H1 (cell line): ENCODE results near the gene TMEM117. TPM values are rescaled to one million over a fixed set of nuclear protein-coding genes. Genes with fewer than 3 reads are reported as not detected.

Experiments used
- CTCF ChIA-PET: fragments of 300-600 bp; sonication (Branson Sonifier 250); formaldehyde crosslinking; loops from one replicate; lab custom pipeline; 2021; ENCODE audit not compliant: partially characterized antibody; lab: Charles Lee
- POLR2A ChIA-PET: fragments of 300-600 bp; sonication (Branson Sonifier 250); formaldehyde crosslinking; loops from one replicate; lab custom pipeline; 2021; ENCODE audit warnings: inconsistent platforms; ENCODE audit not compliant: partially characterized antibody; lab: Charles Lee
- DNase-seq, 2 experiments: peaks; one replicate each; pipeline versions ENCODE4 v3.0.0 to v3.0.0-alpha.2; 2010 to 2022; ENCODE audit warnings: low spot score in 2 of 2, low read depth in 1 of 2, mixed read lengths in 1 of 2
- FAIRE-seq: peaks from 2 replicates; lab custom pipeline; 2011; peaks lifted over from hg19 to GRCh38; lab: Jason Lieb, UNC
- H2AFZ ChIP-seq: 2 replicates; pipeline ENCODE4 v1.8.1; 2012; ENCODE audit warnings: low read length, inconsistent platforms
- H2AK5ac ChIP-seq: 2 replicates; pipeline ENCODE4 v1.6.1; 2013; ENCODE audit warnings: low read depth, low read length
- H2BK120ac ChIP-seq: replicated peaks from 2 replicates; pipeline ENCODE3; 2013; ENCODE audit warnings: low read depth, low read length, inconsistent platforms
- H2BK12ac ChIP-seq: 2 replicates; pipeline ENCODE4 v1.6.1; 2013; ENCODE audit warnings: low read depth, low read length
- H2BK15ac ChIP-seq: 2 replicates; pipeline ENCODE4 v1.6.1; 2013; ENCODE audit warnings: low read length
- H2BK20ac ChIP-seq: 2 replicates; pipeline ENCODE4 v1.6.1; 2013; ENCODE audit warnings: low read length
- H2BK5ac ChIP-seq: 2 replicates; pipeline ENCODE4 v1.6.1; 2013; ENCODE audit warnings: low read depth, low read length
- H3K14ac ChIP-seq: 2 replicates; pipeline ENCODE4 v1.6.1; 2013; ENCODE audit warnings: inconsistent platforms; ENCODE audit not compliant: insufficient read length
- H3K18ac ChIP-seq: 2 replicates; pipeline ENCODE4 v1.6.1; 2013; ENCODE audit warnings: low read length; ENCODE audit errors: extremely low read depth
- H3K23ac ChIP-seq: 2 replicates; pipeline ENCODE4 v1.6.1; 2013; ENCODE audit warnings: inconsistent platforms; ENCODE audit not compliant: insufficient read length
- H3K23me2 ChIP-seq: 2 replicates; pipeline ENCODE4 v1.6.1; 2013; ENCODE audit warnings: low read depth, low read length
- H3K27ac ChIP-seq: 2 replicates; pipeline ENCODE4 v1.6.1; 2011; ENCODE audit warnings: low read depth, low read length, inconsistent platforms
- H3K27me3 ChIP-seq, 4 experiments: replicated peaks in 1 of 4; 1 replicate in 1 of 4; 2 replicates in 3 of 4; pipeline versions ENCODE4 v1.6.1 to v1.8.1; 2011 to 2013; ENCODE audit warnings: low read length in 3 of 4, mild to moderate bottlenecking in 3 of 4, inconsistent platforms in 2 of 4, mixed read lengths in 2 of 4, moderate library complexity in 1 of 4; ENCODE audit not compliant: control insufficient read depth in 3 of 4, insufficient read depth in 3 of 4; ENCODE audit errors: extremely low read depth in 1 of 4
- H3K36me3 ChIP-seq, 4 experiments: 2 replicates each; pipeline versions ENCODE4 v1.6.1 to v1.8.1; 2011 to 2013; ENCODE audit warnings: mild to moderate bottlenecking in 4 of 4, low read length in 3 of 4, moderate library complexity in 2 of 4, control low read depth in 1 of 4, inconsistent platforms in 1 of 4; ENCODE audit not compliant: insufficient read depth in 4 of 4, control insufficient read depth in 2 of 4
- H3K4ac ChIP-seq: replicated peaks from 2 replicates; pipeline ENCODE3; 2013; ENCODE audit warnings: low read length, low read depth, mixed read lengths, inconsistent platforms; ENCODE audit not compliant: insufficient read length
- H3K4me1 ChIP-seq, 4 experiments: replicated peaks in 1 of 4; 1 replicate in 1 of 4; 2 replicates in 3 of 4; pipeline versions ENCODE4 v1.6.1 to v1.8.1; 2011 to 2013; ENCODE audit warnings: low read length in 3 of 4, inconsistent platforms in 2 of 4, mixed read lengths in 1 of 4; ENCODE audit not compliant: insufficient read depth in 4 of 4, control insufficient read depth in 3 of 4
- H3K4me2 ChIP-seq, 2 experiments: 2 replicates each; pipeline versions ENCODE4 v1.6.1 to v1.8.1; 2011 to 2013; ENCODE audit warnings: low read depth in 2 of 2, low read length in 2 of 2, control low read depth in 1 of 2, inconsistent platforms in 1 of 2, mild to moderate bottlenecking in 1 of 2; ENCODE audit not compliant: insufficient read depth in 1 of 2
- H3K4me3 ChIP-seq, 4 experiments: fragments of 200-600, 300-600 bp in 1 of 4; sonication (generic), shearing (Covaris generic), sonication (Bioruptor Twin) in 1 of 4; 2 replicates each; pipeline versions ENCODE4 v1.5.1 to v1.8.1; 2011 to 2016; ENCODE audit warnings: low read length in 4 of 4, low read depth in 3 of 4, control low read depth in 2 of 4, inconsistent platforms in 2 of 4, mild to moderate bottlenecking in 2 of 4, mixed read lengths in 1 of 4, moderate library complexity in 1 of 4; ENCODE audit not compliant: insufficient read depth in 2 of 4; ENCODE audit errors: extremely low read depth in 1 of 4
- H3K56ac ChIP-seq: replicated peaks from 2 replicates; pipeline ENCODE3; 2013; ENCODE audit warnings: low read depth, mild to moderate bottlenecking, mixed read lengths, low read length, inconsistent platforms; ENCODE audit not compliant: insufficient read length
- H3K79me1 ChIP-seq: 2 replicates; pipeline ENCODE4 v1.6.1; 2013; ENCODE audit warnings: low read depth, low read length, control low read depth
- H3K79me2 ChIP-seq, 2 experiments: 2 replicates each; pipeline versions ENCODE4 v1.6.1 to v1.8.1; 2012 to 2013; ENCODE audit warnings: low read length in 2 of 2, mild to moderate bottlenecking in 2 of 2, inconsistent platforms in 1 of 2; ENCODE audit not compliant: insufficient read depth in 2 of 2, control insufficient read depth in 1 of 2
- H3K9ac ChIP-seq, 4 experiments: replicated peaks in 1 of 4; 1 replicate in 1 of 4; 2 replicates in 3 of 4; pipeline versions ENCODE4 v1.6.1 to v1.8.1; 2011 to 2013; ENCODE audit warnings: low read depth in 3 of 4, low read length in 3 of 4, control low read depth in 2 of 4, mild to moderate bottlenecking in 2 of 4, moderate library complexity in 2 of 4, inconsistent platforms in 1 of 4; ENCODE audit errors: extremely low read depth in 1 of 4
- H3K9me3 ChIP-seq, 2 experiments: 2 replicates each; pipeline versions ENCODE4 v1.6.1 to v1.8.1; 2012 to 2013; ENCODE audit warnings: mild to moderate bottlenecking in 2 of 2, moderate library complexity in 2 of 2, control low read depth in 1 of 2, inconsistent platforms in 1 of 2, low read depth in 1 of 2, low read length in 1 of 2, mixed read lengths in 1 of 2; ENCODE audit not compliant: insufficient read depth in 2 of 2
- H4K20me1 ChIP-seq, 2 experiments: replicated peaks in 1 of 2; 2 replicates each; pipeline versions ENCODE3 to v1.8.1; 2011 to 2013; ENCODE audit warnings: inconsistent platforms in 2 of 2, low read length in 2 of 2, mild to moderate bottlenecking in 1 of 2; ENCODE audit not compliant: insufficient read depth in 2 of 2, control insufficient read depth in 1 of 2
- H4K5ac ChIP-seq: 2 replicates; pipeline ENCODE4 v1.6.1; 2013; ENCODE audit warnings: low read length, low read depth, mixed read lengths, inconsistent platforms; ENCODE audit not compliant: insufficient read length
- H4K8ac ChIP-seq: 2 replicates; pipeline ENCODE4 v1.8.0; 2013; ENCODE audit warnings: mild to moderate bottlenecking, moderate library complexity, low read length, inconsistent platforms; ENCODE audit not compliant: insufficient read depth; ENCODE audit errors: extremely low read depth
- H4K91ac ChIP-seq: replicated peaks from 2 replicates; pipeline ENCODE3; 2013; ENCODE audit warnings: low read length, mixed read lengths, inconsistent platforms; ENCODE audit not compliant: insufficient read length
- ASH2L ChIP-seq: fragments of 200-600, 300-600 bp; sonication (generic); IDR thresholded peaks from one replicate; pipeline ENCODE4 v1.7.1; 2017; ENCODE audit warnings: low read length
- YY1 ChIP-seq: IDR thresholded peaks from 2 replicates; pipeline ENCODE4 v1.6.1; 2011; ENCODE audit warnings: low read depth, mild to moderate bottlenecking, low read length
- WGBS, 2 experiments: shearing (Covaris generic) in 1 of 2; methylation state at CpG; one replicate each; pipeline versions ENCODE4 v1.1.6 to v1.1.7; 2013 to 2015; ENCODE audit warnings: low lambda C conversion rate in 2 of 2, mixed read lengths in 2 of 2, inconsistent platforms in 1 of 2, low coverage in 1 of 2, missing lambda C conversion rate in 1 of 2; ENCODE audit not compliant: insufficient replicate concordance in 2 of 2, insufficient coverage in 1 of 2, insufficient read length in 1 of 2; ENCODE audit errors: extremely low coverage in 1 of 2, missing lambda C conversion rate in 1 of 2; 5-methylcytosine and 5-hydroxymethylcytosine counted together
- polyA plus RNA-seq, 7 experiments: library from polyadenylated mRNA; depleted of rRNA in 3 of 7; stranded (reverse) in 5 of 7; unstranded in 2 of 7; fragments of >200 nt in 5 of 7; fragments of 200-250 nt in 2 of 7; gene quantifications; 1 replicate in 5 of 7; 2 replicates in 1 of 7; 4 replicates in 1 of 7; pipeline versions ENCODE4 v1.2.1 to v1.2.3, GENCODE V29; 2011 to 2013; ENCODE audit warnings: missing spikeins in 2 of 7, mixed read lengths in 2 of 7
- total RNA-seq: library from RNA; stranded (reverse); fragmentation: NEBNext Ultra II Directional; extraction: Animal tissue kit (Norgen Biotek cat#: 25700); gene quantifications from 2 replicates; pipeline ENCODE4 v1.2.1, GENCODE V29; 2021

TMEM117 gene
- total and polyA plus RNA-seq, 2 of the 8 experiments (the other 6 are each of a cell fraction or from before 2014, with no cell fraction given): 0.80 to 1.4 TPM

DNA sequence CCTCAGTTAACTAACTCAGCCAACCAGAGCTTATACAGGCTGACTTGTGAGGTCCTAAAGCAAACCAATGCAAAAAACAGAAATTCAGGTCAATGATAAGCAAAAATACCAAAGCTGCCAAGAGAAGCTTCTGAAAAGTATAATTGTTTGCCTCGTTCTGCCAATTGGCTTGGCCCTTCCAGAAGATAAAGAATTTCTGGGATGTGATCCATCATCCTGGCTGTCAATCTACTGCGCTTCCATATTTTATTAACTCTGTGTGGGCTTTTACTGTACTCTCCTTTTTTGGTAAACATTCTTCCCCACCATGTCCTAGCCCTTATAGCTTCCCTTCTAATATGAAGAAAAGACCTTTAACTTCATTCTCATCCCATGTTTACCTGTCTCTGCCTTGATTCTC lies 387.9 kb downstream of the TMEM117 start:
- no peak overlapping the region for H2BK120ac ChIP-seq
- H3K27me3 ChIP-seq: no peaks in the 10 kb centered on the region
- no peak overlapping the region for H3K4me2 ChIP-seq
- no peak overlapping the region for H2AK5ac ChIP-seq
- WGBS, 2 experiments: 89% methylated on average over 2 of the region's 2 CpGs; no CpG with 5 or more reads in 1 of the 2 experiments
- H4K20me1 ChIP-seq: no peaks in the 10 kb centered on the region
- no peak overlapping the region for H3K14ac ChIP-seq
- H2BK20ac ChIP-seq: no peak overlapping the region
- no peak for FAIRE-seq
- no peaks in the 10 kb centered on the region for H3K79me2 ChIP-seq
- DNase-seq: no peak
- POLR2A ChIA-PET: no interaction called here
- no peaks in the 10 kb centered on the region for H3K79me1 ChIP-seq
- H3K4me1 ChIP-seq: no peaks in the 10 kb centered on the region
- no peak overlapping the region for H4K8ac ChIP-seq
- H3K27ac ChIP-seq: no peak overlapping the region
- H3K4me3 ChIP-seq: no peak overlapping the region
- H4K5ac ChIP-seq: no peak overlapping the region
- H4K91ac ChIP-seq: no peak overlapping the region
- no peak overlapping the region for H3K56ac ChIP-seq
- no peak overlapping the region for H3K9ac ChIP-seq
- no peak overlapping the region for H3K23ac ChIP-seq
- H2AFZ ChIP-seq: no peak overlapping the region
- H3K36me3 ChIP-seq: no peaks in the 10 kb centered on the region
- CTCF ChIA-PET: no interaction called here
- no peak overlapping the region for H2BK5ac ChIP-seq
- no peak overlapping the region for H3K18ac ChIP-seq
- no peak overlapping the region for H2BK12ac ChIP-seq
- no peaks in the 10 kb centered on the region for H3K9me3 ChIP-seq
- no peak overlapping the region for H3K4ac ChIP-seq
- H3K23me2 ChIP-seq: no peaks in the 10 kb centered on the region
- no peak overlapping the region for H2BK15ac ChIP-seq
- no peak for TF ChIP-seq YY1
- TF ChIP-seq ASH2L: no peak
